OCI-LY3 (cell line): ENCODE data around the gene KAT7.

ENCODE experiments used
- CTCF ChIP-seq: fragments of 200-600, 300-600 bp; sonication (generic); IDR thresholded peaks from 2 replicates; pipeline ENCODE4 v1.5.1; 2014; ENCODE audit warnings: antibody characterized with exemption, low read length, low read depth
- EZH2phosphoT487 ChIP-seq: fragments of 200-600 bp; shearing (Covaris generic); IDR thresholded peaks from 2 replicates; pipeline ENCODE4 v1.6.1; 2018; ENCODE audit warnings: antibody characterized with exemption, mixed run types, low read depth

GRCh38 chr17:49850772-49851386 is 62.4 kb downstream of the KAT7 start:
- no peak for TF ChIP-seq CTCF
- TF ChIP-seq EZH2phosphoT487, result no peak
